ENCODE results near the gene BTBD2.

- TF ChIP-seq CTCF (IDR thresholded peaks at IDR 0.05) (no peak), POLR2A (IDR thresholded peaks at IDR 0.05) (no peak), EP300 (IDR thresholded peaks at IDR 0.05) (no peak)
Measured at GRCh38 chr19:2015608-2015950, at the start of gene BTBD2.
